ENCODE data around the gene TRIP12. TPM values are rescaled to one million over a fixed set of nuclear protein-coding genes. Genes with fewer than 3 reads are reported as not detected.

The TRIP12 gene
- total and polyA plus RNA-seq, 2 experiments from 2014 or later, result 21.5 to 133 TPM

GRCh38 chr2:229832510-229832898, 89.3 kb downstream of the TRIP12 start:
- TF ChIP-seq ZNF331 (CRISPR knock-in tag; IDR thresholded peaks at IDR 0.05; ENCODE audit: low read depth) (no peak), ZNF462 (CRISPR knock-in tag; IDR thresholded peaks at IDR 0.05) (no peak), POLR2AphosphoS5 (IDR thresholded peaks at IDR 0.05; ENCODE audit: low read depth) (no peak), CTCF (conservative IDR thresholded peaks at IDR 0.05; ENCODE audit: low read depth in 2 of 2) (no peak), EZH2 (IDR thresholded peaks at IDR 0.05; ENCODE audit: low read depth, unreplicated experiment) (no peak), EZH2phosphoT487 (IDR thresholded peaks at IDR 0.05; ENCODE audit: unreplicated experiment) (no peak), NANOG (IDR thresholded peaks at IDR 0.05; ENCODE audit: borderline replicate concordance) (no peak), ZNF114 (CRISPR knock-in tag; IDR thresholded peaks at IDR 0.05) (no peak), REST (IDR thresholded peaks at IDR 0.05; ENCODE audit: unreplicated experiment) (no peak), JUNB (IDR thresholded peaks at IDR 0.05; ENCODE audit: unreplicated experiment) (no peak), ETS1 (IDR thresholded peaks at IDR 0.05) (no peak)
- Histone ChIP-seq H3K79me2 (replicated peaks; ENCODE audit: insufficient read depth) (0 out of 2 replicates have a peak, but pooled peaks cover 4% of the 10 kb centered on the region), H3K4me3 (no peak overlapping the region), H2AFZ (no peak overlapping the region), H3K4me1 (ENCODE audit: insufficient read depth) (no peaks in the 10 kb centered on the region), H3K27me3 (ENCODE audit: insufficient read depth) (no peaks in the 10 kb centered on the region), H4K20me1 (replicated peaks; ENCODE audit: insufficient read depth) (no peaks in the 10 kb centered on the region), H3K9me2 (ENCODE audit: insufficient read depth) (no peaks in the 10 kb centered on the region), H3K27ac (ENCODE audit: low read depth) (no peak overlapping the region), H3K4me2 (no peak overlapping the region), H3F3A (replicated peaks; ENCODE audit: low read depth) (no peaks in the 10 kb centered on the region), H3K36me3 (ENCODE audit: insufficient read depth) (peaks cover 9% of the 10 kb centered on the region; the same call in 1 of the 2 replicates)
- Mint-ChIP-seq H3K4me1 (no peaks in the 10 kb centered on the region), H3K27ac (no peak overlapping the region), H3K4me3 (no peak overlapping the region), H3K27me3 (ENCODE audit: insufficient read depth, low read depth, poor library complexity) (peaks cover 2% of the 10 kb centered on the region), H3K9me3 (no peaks in the 10 kb centered on the region), H3K36me3 (ENCODE audit: low read depth) (peaks cover 24% of the 10 kb centered on the region)
- DNase-seq (ENCODE audit: low spot score) (no peak), ATAC-seq (no peak)

Data from GM23338 (cell line).